ENCODE data around the gene BLOC1S1.

The BLOC1S1 gene

DNA sequence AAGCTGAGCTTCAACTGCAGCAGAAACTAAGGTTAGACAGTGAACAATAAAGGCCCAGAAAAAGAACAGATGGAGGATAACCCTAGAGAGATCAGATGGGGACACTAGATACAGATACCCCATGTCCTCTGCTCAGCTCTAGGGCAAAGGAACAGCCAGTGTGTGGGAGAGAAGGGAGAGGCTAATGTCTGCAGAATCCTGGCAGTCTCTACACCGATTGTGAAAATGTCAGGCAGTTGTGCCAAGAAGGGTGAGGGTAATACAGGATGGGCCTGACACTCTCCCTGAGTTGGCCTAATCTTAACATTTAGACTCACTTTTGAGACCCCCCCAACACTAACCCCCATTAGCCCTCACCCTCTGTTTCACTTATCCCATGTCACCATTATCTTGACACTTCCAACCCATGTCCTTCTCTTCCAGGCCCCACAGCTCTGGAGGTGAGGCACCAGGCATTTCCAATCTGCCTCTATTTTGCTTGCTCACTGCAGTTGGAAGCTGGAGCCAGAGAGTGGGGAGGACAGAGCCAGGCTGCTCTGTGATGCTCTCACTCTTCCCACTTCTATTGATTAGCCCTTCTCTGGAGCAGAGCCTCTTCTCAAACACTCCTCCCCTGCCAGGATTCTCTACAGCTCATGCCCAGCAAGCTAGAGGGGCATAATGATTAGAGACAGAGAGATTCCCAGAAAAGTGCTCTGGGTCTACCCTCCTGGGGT lies 3.0 kb upstream of the BLOC1S1 start:
- no peak for DNase-seq

DNA sequence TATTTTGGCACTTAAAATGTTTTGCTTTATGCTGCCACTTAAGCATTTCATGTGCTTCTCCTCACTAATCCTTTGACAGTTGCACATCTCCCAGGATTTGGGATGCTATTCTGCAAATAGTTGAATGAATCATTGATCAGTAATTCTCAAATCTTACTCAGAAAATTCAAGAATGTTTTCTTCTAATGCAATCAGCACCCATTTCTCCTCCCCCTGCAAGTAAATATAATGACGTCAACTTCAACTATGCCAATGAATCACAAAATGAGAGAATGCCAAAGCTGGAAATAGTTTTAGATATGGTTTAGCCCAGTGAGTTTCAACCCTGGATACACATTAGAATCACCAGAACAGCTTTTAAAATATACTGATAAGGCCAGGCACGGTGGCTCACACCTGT lies 2.1 kb upstream of the BLOC1S1 start:
- no peak for DNase-seq

DNA sequence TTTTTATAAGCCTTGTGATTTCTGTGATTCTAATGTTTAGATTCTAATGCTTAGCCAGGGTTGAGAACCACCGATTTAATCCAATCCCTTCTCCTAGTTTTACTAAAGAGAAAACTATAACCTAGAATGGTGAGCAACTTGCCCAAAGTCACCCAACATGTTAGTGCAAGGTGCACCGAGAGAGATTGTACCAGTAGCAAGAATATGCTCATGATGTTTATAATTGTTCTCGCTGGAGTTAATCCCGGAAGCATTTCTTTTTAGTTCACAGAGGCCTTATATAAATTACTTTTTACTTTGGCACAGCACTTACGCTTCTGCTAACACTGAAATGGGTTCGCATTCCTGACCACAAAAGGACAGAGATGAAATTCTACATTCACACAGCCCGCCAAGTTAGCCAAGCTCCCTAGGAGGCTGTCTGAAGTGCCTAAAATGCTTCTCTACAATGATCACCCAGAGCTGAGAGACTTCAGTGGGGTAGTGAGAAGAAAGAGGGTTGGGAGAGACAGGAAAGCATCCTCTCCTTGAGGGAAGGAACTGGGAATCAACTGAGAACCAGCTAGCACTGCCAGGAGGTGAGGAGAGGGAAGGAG lies 579 bp upstream of the BLOC1S1 start:
- DNase-seq, result no peak

DNA sequence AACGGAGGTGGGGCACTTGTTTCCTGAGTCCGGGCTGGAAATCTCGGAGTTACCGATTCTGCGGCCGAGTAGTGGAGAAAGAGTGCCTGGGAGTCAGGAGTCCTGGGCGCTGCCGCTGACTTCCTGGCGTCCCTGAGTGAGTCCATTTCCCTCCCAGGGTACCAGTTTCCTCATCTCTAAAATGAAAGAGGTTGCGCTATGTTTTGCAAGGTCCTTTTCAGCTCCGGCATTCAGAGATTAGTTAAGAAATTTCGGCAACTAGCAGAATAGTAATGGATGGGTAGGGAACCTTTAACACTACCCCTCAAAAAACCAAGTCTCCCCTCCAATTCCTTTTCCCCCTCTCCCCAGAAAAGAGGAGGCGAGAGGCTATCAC lies 724 bp downstream of the BLOC1S1 start:
- DNase-seq, result no peak

DNA sequence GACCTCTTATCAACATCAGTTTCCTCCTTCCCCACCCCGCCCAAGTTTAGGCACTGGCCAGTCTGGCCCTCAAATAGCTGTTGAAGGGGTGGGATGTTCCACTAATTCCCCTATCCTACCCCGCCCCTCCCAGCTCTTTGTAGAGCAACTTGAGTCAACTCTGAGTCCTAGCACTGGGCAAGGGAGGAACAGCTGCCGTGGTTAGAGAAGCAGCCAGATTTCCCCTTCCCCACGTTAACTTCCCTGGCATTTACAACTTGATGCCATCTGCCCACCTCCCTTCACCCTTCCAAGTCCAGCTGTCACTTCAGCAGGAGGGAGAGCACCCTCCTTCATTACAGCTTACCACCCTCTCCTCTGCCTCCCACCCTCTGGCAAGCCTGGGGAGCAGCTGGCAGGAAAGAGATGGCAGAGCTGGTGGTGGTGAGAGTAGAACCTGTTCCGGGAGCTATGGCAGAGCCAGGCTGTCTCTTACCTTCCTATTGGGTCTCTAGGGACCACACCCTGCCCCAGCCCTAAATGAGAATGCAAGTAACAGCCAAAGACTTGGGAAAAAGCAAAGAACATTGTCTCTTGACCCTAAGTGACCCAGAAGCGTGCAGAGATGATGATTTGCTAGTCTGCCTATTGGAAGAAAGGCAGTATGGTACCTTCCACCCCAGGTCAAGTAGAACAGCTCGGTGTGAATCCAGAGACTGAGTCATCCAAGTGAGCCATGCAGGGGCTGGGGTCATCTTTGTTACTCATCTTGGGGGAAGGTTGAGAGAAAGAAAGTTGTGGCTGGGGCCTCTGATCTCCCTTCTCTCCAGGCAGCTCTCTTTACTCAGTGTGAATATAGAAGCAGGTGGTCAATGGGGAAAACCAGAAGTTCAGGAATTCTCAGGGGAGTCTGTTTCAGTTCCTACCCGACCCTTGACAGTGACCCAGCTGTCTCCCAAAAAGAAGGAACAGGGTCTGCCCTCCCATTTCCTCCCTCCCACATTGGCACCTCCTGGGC lies 1.5 kb downstream of the BLOC1S1 start:
- DNase-seq, result no peak

DNA sequence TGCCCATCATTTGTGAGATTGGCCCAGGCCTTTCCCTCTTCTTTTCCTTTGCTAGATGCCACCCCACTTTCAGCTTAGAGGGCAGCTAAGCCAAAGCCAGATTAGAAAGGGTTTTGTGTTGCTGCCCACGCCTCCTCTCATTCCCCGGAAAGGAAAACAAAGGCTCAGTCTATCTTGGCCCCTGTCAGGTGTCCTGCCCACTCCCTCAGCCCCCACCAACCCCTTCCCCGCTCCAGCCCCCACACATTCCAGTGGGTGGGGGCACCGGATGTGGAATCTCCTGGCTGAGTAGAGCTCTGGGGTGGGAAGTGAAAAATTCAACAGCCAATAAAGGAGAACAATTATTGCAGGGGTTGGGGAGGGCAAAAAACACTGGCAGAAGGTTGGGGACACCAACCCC lies 2.2 kb downstream of the BLOC1S1 start:
- no peak for DNase-seq

GRCh38 chr12:55718624-55719275 lies 2.9 kb downstream of the BLOC1S1 start:
- DNase-seq, result no peak

GRCh38 chr12:55719371-55719770 lies 3.5 kb downstream of the BLOC1S1 start:
- no peak for DNase-seq

GRCh38 chr12:55720071-55720564 lies 4.3 kb downstream of the BLOC1S1 start, which contains the start of gene RDH5:
Gene RDH5 (plus strand): TSS chr12:55720393. CDS start chr12:55721185, 792 bp downstream.
- DNase-seq, result no peak

DNA sequence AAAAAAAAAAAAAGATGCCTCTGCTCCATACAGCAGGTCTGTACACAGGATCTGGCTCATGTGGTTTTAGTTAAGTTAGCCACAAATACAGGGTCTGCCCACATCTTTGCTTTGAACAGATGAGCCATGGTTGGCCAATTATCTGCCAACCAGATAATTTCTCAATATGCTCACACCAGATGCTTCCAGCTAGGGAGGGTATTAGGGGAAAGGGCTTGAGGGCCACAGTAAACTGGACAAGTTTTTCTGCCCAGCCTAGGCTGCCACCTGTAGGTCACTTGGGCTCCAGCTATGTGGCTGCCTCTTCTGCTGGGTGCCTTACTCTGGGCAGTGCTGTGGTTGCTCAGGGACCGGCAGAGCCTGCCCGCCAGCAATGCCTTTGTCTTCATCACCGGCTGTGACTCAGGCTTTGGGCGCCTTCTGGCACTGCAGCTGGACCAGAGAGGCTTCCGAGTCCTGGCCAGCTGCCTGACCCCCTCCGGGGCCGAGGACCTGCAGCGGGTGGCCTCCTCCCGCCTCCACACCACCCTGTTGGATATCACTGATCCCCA lies 5.1 kb downstream of the BLOC1S1 start:
- no peak for DNase-seq

DNA sequence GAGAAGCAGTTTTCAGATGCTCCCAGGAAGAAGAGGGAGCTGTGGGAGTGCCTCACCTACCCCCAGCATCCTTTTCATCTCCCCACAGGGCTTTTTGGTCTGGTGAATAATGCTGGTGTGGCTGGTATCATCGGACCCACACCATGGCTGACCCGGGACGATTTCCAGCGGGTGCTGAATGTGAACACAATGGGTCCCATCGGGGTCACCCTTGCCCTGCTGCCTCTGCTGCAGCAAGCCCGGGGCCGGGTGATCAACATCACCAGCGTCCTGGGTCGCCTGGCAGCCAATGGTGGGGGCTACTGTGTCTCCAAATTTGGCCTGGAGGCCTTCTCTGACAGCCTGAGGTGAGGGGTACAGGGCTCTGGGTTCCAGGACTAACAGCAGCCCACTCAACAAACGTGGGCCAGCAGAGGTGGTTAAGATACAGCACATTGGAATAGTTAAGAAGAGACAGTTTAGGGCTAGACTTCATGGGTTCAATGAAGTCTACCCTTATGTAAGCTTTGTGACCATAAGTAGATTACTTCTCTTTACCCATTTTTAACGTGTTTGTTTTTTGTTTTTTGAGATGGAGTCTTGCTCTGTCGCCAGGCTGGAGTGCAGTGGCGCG lies 5.9 kb downstream of the BLOC1S1 start:
- DNase-seq, result no peak

GRCh38 chr12:55722948-55723347 lies 7.1 kb downstream of the BLOC1S1 start:
- DNase-seq, result no peak

DNA sequence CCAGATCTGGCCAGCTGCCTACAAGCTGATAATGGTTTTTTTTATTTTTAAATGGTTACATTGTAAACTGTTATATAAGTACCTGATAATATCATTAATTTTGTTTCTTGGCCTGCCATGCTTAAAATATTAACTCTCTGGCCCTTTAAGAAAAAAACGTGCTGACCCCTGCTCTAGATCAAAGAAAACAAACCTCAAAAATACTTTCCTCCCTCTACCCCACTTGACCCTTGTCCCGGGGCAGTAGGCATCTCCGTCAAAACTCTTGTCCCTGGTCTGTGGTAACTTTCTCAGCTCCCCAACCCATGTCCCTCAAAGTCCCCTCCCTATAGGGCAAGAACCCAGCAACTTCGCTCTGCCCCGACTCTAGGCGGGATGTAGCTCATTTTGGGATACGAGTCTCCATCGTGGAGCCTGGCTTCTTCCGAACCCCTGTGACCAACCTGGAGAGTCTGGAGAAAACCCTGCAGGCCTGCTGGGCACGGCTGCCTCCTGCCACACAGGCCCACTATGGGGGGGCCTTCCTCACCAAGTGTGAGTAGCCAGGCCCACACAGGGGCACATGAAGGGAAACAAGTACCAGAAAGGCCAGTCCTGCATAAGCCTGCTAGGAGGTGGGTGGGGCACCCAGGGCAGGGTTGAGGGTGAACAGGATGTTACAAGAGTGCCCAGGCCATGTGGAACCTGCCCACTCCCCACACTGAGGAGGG lies 7.8 kb downstream of the BLOC1S1 start:
- no peak for DNase-seq

GRCh38 chr12:55724226-55724939 lies 8.5 kb downstream of the BLOC1S1 start:
- no peak for DNase-seq

DNA sequence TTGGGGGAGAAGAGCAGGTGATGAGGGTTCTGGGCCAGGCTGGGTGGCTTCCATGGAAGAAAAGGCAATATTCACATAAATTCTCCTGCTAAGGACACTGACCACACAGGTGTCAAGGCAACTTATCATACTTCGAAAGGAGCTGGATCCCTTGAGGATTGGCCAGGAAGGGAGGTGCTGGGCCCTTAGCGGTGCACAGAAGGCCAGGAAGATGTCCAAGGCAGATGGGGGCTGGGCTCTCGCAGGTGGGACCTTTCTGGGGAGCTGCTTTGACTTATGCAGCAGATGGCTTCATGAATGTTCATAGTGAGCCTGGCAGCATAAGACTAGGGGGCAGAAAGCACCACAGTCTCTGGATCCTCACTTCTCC lies 9.1 kb downstream of the BLOC1S1 start:
- DNase-seq, result no peak

GRCh38 chr12:55725556-55725955 lies 9.7 kb downstream of the BLOC1S1 start:
- DNase-seq, result no peak

- no peak for DNase-seq
Measured at GRCh38 chr12:55726971-55727370, 11.1 kb downstream of the BLOC1S1 start.

- no peak for DNase-seq
Measured at GRCh38 chr12:55727643-55728185, 11.9 kb downstream of the BLOC1S1 start.

GRCh38 chr12:55728186-55728938 lies 12.5 kb downstream of the BLOC1S1 start:
- no peak for DNase-seq
